Fibroblast of lung (primary cell): ENCODE results near the gene SENP1. TPM values are rescaled to one million over a fixed set of nuclear protein-coding genes. Genes with fewer than 3 reads are reported as not detected.

Experiments used
- DNase-seq, 2 donors: peaks; one replicate each; pipeline versions ENCODE4 v3.0.0 to v3.0.0-alpha.2; 2010; ENCODE audit warnings: low read depth in 2 of 2
- H2AFZ ChIP-seq: 2 replicates; pipeline ENCODE4 v1.5.1; 2012; ENCODE audit warnings: low read length, control low read depth, inconsistent platforms
- H3K27ac ChIP-seq: 2 replicates; pipeline ENCODE4 v1.5.1; 2011; ENCODE audit warnings: low read length, control low read depth; ENCODE audit not compliant: insufficient read depth
- H3K27me3 ChIP-seq: 2 replicates; pipeline ENCODE4 v1.5.1; 2011; ENCODE audit warnings: mild to moderate bottlenecking, low read length; ENCODE audit not compliant: control insufficient read depth, insufficient read depth
- H3K36me3 ChIP-seq: 2 replicates; pipeline ENCODE4 v1.5.1; 2011; ENCODE audit warnings: low read length; ENCODE audit not compliant: control insufficient read depth, insufficient read depth
- H3K4me1 ChIP-seq: 2 replicates; pipeline ENCODE4 v1.5.1; 2011; ENCODE audit warnings: low read length; ENCODE audit not compliant: control insufficient read depth, insufficient read depth; ENCODE audit errors: extremely low read depth
- H3K4me2 ChIP-seq: 2 replicates; pipeline ENCODE4 v1.5.1; 2011; ENCODE audit warnings: low read length, control low read depth; ENCODE audit not compliant: insufficient read depth; ENCODE audit errors: extremely low read depth
- H3K4me3 ChIP-seq, 4 experiments: fragments of 200-600 bp in 1 of 4; sonication (generic) in 1 of 4; replicated peaks in 1 of 4; 2 replicates each; pipeline ENCODE4 v1.5.1; 2011 to 2016; ENCODE audit warnings: low read length in 4 of 4, low read depth in 3 of 4, mild to moderate bottlenecking in 3 of 4, control low read depth in 2 of 4, inconsistent platforms in 1 of 4, mixed read lengths in 1 of 4; ENCODE audit not compliant: insufficient read depth in 1 of 4; ENCODE audit errors: control extremely low read depth in 1 of 4
- H3K79me2 ChIP-seq: 2 replicates; pipeline ENCODE4 v1.5.1; 2012; ENCODE audit warnings: mild to moderate bottlenecking, low read length, inconsistent platforms; ENCODE audit not compliant: control insufficient read depth, insufficient read depth
- H3K9ac ChIP-seq: 2 replicates; pipeline ENCODE4 v1.5.1; 2011; ENCODE audit warnings: mild to moderate bottlenecking, low read length, control low read depth; ENCODE audit not compliant: insufficient read depth
- H3K9me3 ChIP-seq: 2 replicates; pipeline ENCODE4 v1.5.1; 2012; ENCODE audit warnings: low read depth, low read length; ENCODE audit not compliant: control insufficient read depth, insufficient read depth
- H4K20me1 ChIP-seq: 2 replicates; pipeline ENCODE4 v1.5.1; 2011; ENCODE audit warnings: low read length; ENCODE audit not compliant: control insufficient read depth, insufficient read depth; ENCODE audit errors: extremely low read depth
- CTCF ChIP-seq, 2 donors: IDR thresholded peaks in 1 of 2; conservative IDR thresholded peaks in 1 of 2; 1 replicate in 1 of 2; 2 replicates in 1 of 2; pipeline ENCODE4 v1.5.1; 2011 to 2012; ENCODE audit warnings: low read length in 2 of 2, control low read depth in 1 of 2, inconsistent platforms in 1 of 2, low read depth in 1 of 2, mild to moderate bottlenecking in 1 of 2
- EZH2 ChIP-seq: IDR thresholded peaks from 2 replicates; pipeline ENCODE4 v1.5.1; 2012; ENCODE audit warnings: low read length, control low read depth, mild to moderate bottlenecking; ENCODE audit errors: missing control alignments
- polyA plus RNA-seq, 2 donors: library from polyadenylated mRNA; depleted of rRNA in 1 of 2; stranded (reverse) in 1 of 2; unstranded in 1 of 2; fragments of >200 nt; gene quantifications; 2 replicates each; pipeline ENCODE4 v1.2.1, GENCODE V29; 2011 to 2012; ENCODE audit warnings: missing spikeins in 1 of 2
- total RNA-seq: library from RNA; depleted of rRNA; stranded (reverse); fragments of >200 nt; gene quantifications from 2 replicates; pipeline ENCODE4 v1.2.1, GENCODE V29; 2014

SENP1 gene
- total and polyA plus RNA-seq, 2 donors (not counting 1 experiment from before 2014, with no cell fraction given) = 14.7 to 17.9 TPM

DNA sequence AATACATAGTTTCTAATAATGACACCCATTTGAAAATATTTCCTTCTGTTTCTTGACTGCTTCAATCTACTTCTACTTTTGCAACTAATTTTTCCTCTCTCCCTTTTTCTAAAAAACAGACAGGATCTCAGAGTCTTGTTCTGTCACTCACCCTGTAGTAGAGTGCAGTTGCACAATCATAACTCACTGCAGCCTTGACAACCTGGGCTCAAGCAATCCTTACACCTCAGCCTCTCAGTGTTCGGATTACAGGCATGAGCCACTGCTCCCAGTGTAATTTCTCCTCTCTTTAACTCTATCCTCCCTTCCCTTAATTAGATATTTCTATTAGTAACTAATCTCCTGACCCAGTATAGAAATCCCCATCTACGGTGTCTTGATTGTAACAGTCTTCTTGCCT is 45.4 kb downstream of the SENP1 start:
- Histone ChIP-seq H4K20me1 (no peaks in the 10 kb centered on the region), H2AFZ (no peak overlapping the region), H3K27me3 (no peaks in the 10 kb centered on the region), H3K4me1 (no peaks in the 10 kb centered on the region), H3K4me3 (no peak overlapping the region), H3K9me3 (no peaks in the 10 kb centered on the region), H3K79me2 (no peaks in the 10 kb centered on the region), H3K9ac (no peak overlapping the region), H3K4me2 (no peak overlapping the region), H3K36me3 (peaks cover 4% of the 10 kb centered on the region), H3K27ac (no peak overlapping the region)
- no peak for DNase-seq
- no peak for TF ChIP-seq CTCF (conservative IDR thresholded peaks at IDR 0.05 in 1 of 2, IDR thresholded peaks at IDR 0.05 in 1 of 2; ENCODE audit: low read depth in 1 of 2, low read length in 2 of 2)
- TF ChIP-seq EZH2 = no peak

GRCh38 chr12:48058771-48059170 is 47.1 kb downstream of the SENP1 start:
- Histone ChIP-seq H3K9ac (no peak overlapping the region), H3K36me3 (peaks cover 6% of the 10 kb centered on the region), H3K27me3 (no peaks in the 10 kb centered on the region), H3K4me1 (no peaks in the 10 kb centered on the region), H3K27ac (no peak overlapping the region), H4K20me1 (no peaks in the 10 kb centered on the region), H3K9me3 (no peaks in the 10 kb centered on the region), H3K4me3 (no peak overlapping the region), H3K4me2 (no peak overlapping the region), H2AFZ (no peak overlapping the region), H3K79me2 (no peaks in the 10 kb centered on the region)
- no peak for DNase-seq
- no peak for TF ChIP-seq EZH2
- no peak for TF ChIP-seq CTCF (conservative IDR thresholded peaks at IDR 0.05 in 1 of 2, IDR thresholded peaks at IDR 0.05 in 1 of 2; ENCODE audit: low read depth in 1 of 2, low read length in 2 of 2)

GRCh38 chr12:48054955-48055821 is 50.7 kb downstream of the SENP1 start:
- TF ChIP-seq CTCF (conservative IDR thresholded peaks at IDR 0.05 in 1 of 2, IDR thresholded peaks at IDR 0.05 in 1 of 2; ENCODE audit: low read depth in 1 of 2, low read length in 2 of 2) (no peak), EZH2 (no peak)
- H3K9ac ChIP-seq = no peak overlapping the region

More at GRCh38 chr12:48054955-48055821, 50.7 kb downstream of the SENP1 start:
- DNase-seq = no peak
- no peak overlapping the region for H3K4me2 ChIP-seq
- no peak overlapping the region for H3K4me3 ChIP-seq
- no peaks in the 10 kb centered on the region for H3K27me3 ChIP-seq
- no peak overlapping the region for H2AFZ ChIP-seq
- H3K9me3 ChIP-seq = no peaks in the 10 kb centered on the region
- peaks cover 2% of the 10 kb centered on the region for H3K36me3 ChIP-seq
- no peaks in the 10 kb centered on the region for H4K20me1 ChIP-seq
- no peak overlapping the region for H3K27ac ChIP-seq
- no peaks in the 10 kb centered on the region for H3K79me2 ChIP-seq
- no peaks in the 10 kb centered on the region for H3K4me1 ChIP-seq
